ENCODE data around the gene CDK12.

The CDK12 gene

GRCh38 chr17:39517224-39517623 lies 55.9 kb downstream of the CDK12 start:
- no peak for TF ChIP-seq CTCF (IDR thresholded peaks at IDR 0.05; ENCODE audit: insufficient read depth, low read length, poor library complexity, severe bottlenecking)
- no peak overlapping the region for H3K4me3 ChIP-seq (replicated peaks; ENCODE audit: low read depth, low read length)
- H3K27me3 ChIP-seq (replicated peaks; ENCODE audit: control insufficient read depth, insufficient read depth, low read length), result no peaks in the 10 kb centered on the region
- H3K36me3 ChIP-seq (ENCODE audit: control insufficient read depth, insufficient read depth, low read length), result peaks cover 15% of the 10 kb centered on the region
- no peak for DNase-seq (ENCODE audit: extremely low read depth, insufficient read length)

- Histone ChIP-seq H3K4me3 (replicated peaks; ENCODE audit: low read depth, low read length) (no peak overlapping the region), H3K36me3 (ENCODE audit: control insufficient read depth, insufficient read depth, low read length) (peaks cover 18% of the 10 kb centered on the region)
- TF ChIP-seq CTCF (IDR thresholded peaks at IDR 0.05; ENCODE audit: insufficient read depth, low read length, poor library complexity, severe bottlenecking), result no peak
Observed at GRCh38 chr17:39525801-39526506, 64.7 kb downstream of the CDK12 start.

GRCh38 chr17:39527220-39527813 lies 66.0 kb downstream of the CDK12 start:
- TF ChIP-seq CTCF (IDR thresholded peaks at IDR 0.05; ENCODE audit: insufficient read depth, low read length, poor library complexity, severe bottlenecking), result peak; percentile 61
- peak; percentile 7 for DNase-seq (ENCODE audit: extremely low read depth, insufficient read length)

More at GRCh38 chr17:39525801-39526506, 64.7 kb downstream of the CDK12 start:
- H3K27me3 ChIP-seq (replicated peaks; ENCODE audit: control insufficient read depth, insufficient read depth, low read length), result no peaks in the 10 kb centered on the region
- no peak for DNase-seq (ENCODE audit: extremely low read depth, insufficient read length)

GRCh38 chr17:39529455-39529854 lies 68.2 kb downstream of the CDK12 start:
- no peak for DNase-seq (ENCODE audit: extremely low read depth, insufficient read length)
- no peaks in the 10 kb centered on the region for H3K27me3 ChIP-seq (replicated peaks; ENCODE audit: control insufficient read depth, insufficient read depth, low read length)
- no peak overlapping the region for H3K4me3 ChIP-seq (replicated peaks; ENCODE audit: low read depth, low read length)
- peaks cover 18% of the 10 kb centered on the region for H3K36me3 ChIP-seq (ENCODE audit: control insufficient read depth, insufficient read depth, low read length)
- no peak for TF ChIP-seq CTCF (IDR thresholded peaks at IDR 0.05; ENCODE audit: insufficient read depth, low read length, poor library complexity, severe bottlenecking)

More at GRCh38 chr17:39527220-39527813, 66.0 kb downstream of the CDK12 start:
- Histone ChIP-seq H3K27me3 (replicated peaks; ENCODE audit: control insufficient read depth, insufficient read depth, low read length) (no peaks in the 10 kb centered on the region), H3K4me3 (replicated peaks; ENCODE audit: low read depth, low read length) (no peak overlapping the region), H3K36me3 (ENCODE audit: control insufficient read depth, insufficient read depth, low read length) (peaks cover 19% of the 10 kb centered on the region)

- TF ChIP-seq CTCF (IDR thresholded peaks at IDR 0.05; ENCODE audit: insufficient read depth, low read length, poor library complexity, severe bottlenecking), result no peak
- no peak for DNase-seq (ENCODE audit: extremely low read depth, insufficient read length)
- H3K36me3 ChIP-seq (ENCODE audit: control insufficient read depth, insufficient read depth, low read length), result peaks cover 14% of the 10 kb centered on the region
- no peaks in the 10 kb centered on the region for H3K27me3 ChIP-seq (replicated peaks; ENCODE audit: control insufficient read depth, insufficient read depth, low read length)
- no peak overlapping the region for H3K4me3 ChIP-seq (replicated peaks; ENCODE audit: low read depth, low read length)
Observed at GRCh38 chr17:39530513-39530912, 69.2 kb downstream of the CDK12 start.
